Heart right ventricle (tissue), 16 donors: ENCODE data around the gene PANK2. TPM values are rescaled to one million over a fixed set of nuclear protein-coding genes. Genes with fewer than 3 reads are reported as not detected.

Experiments used
- ATAC-seq, 8 donors: fragments of 200-7000 bp; cut with Tn5 transposase; one replicate each; pipeline ENCODE4 v1.9.1; 2020; ENCODE audit warnings: mild to moderate bottlenecking in 8 of 8, moderate library complexity in 8 of 8, moderate number of reproducible peaks in 1 of 8
- DNase-seq, 2 donors: peaks; one replicate each; pipeline ENCODE4 v3.0.0-alpha.2; 2020
- H3K27ac ChIP-seq, 10 donors: fragments of 200-600 bp; sonication (generic) in 2 of 10; one replicate each; pipeline versions ENCODE4 v1.5.0 to v1.8.0; 2020 to 2022; ENCODE audit warnings: mild to moderate bottlenecking in 3 of 10
- H3K27me3 ChIP-seq, 7 donors: fragments of 200-600 bp; one replicate each; pipeline ENCODE4 v1.8.0; 2021 to 2022; ENCODE audit warnings: mild to moderate bottlenecking in 2 of 7
- H3K36me3 ChIP-seq, 9 donors: fragments of 200-600 bp; sonication (generic) in 1 of 9; one replicate each; pipeline versions ENCODE4 v1.5.0 to v1.8.0; 2020 to 2022; ENCODE audit warnings: mild to moderate bottlenecking in 2 of 9
- H3K4me1 ChIP-seq, 9 donors: fragments of 200-600 bp; sonication (generic) in 1 of 9; one replicate each; pipeline versions ENCODE4 v1.5.0 to v1.8.0; 2020 to 2022; ENCODE audit warnings: mild to moderate bottlenecking in 4 of 9
- H3K4me3 ChIP-seq, 10 donors: fragments of 200-600 bp; sonication (generic) in 2 of 10; one replicate each; pipeline versions ENCODE4 v1.5.0 to v1.8.0; 2020 to 2022; ENCODE audit warnings: mild to moderate bottlenecking in 7 of 10, moderate library complexity in 2 of 10
- H3K9me3 ChIP-seq, 11 donors: fragments of 200-600 bp in 10 of 11; sonication (generic) in 2 of 11; one replicate each; pipeline versions ENCODE4 v1.5.0 to v1.8.0; 2013 to 2022; ENCODE audit warnings: mild to moderate bottlenecking in 2 of 11, control low read depth in 1 of 11, moderate library complexity in 1 of 11
- WGBS, 2 donors: extraction: QIAGEN DNeasy Blood & Tissue Kit; methylation state at CpG; one replicate each; pipeline ENCODE4 v1.1.7; 2013; ENCODE audit warnings: inconsistent platforms in 1 of 2; 5-methylcytosine and 5-hydroxymethylcytosine counted together
- intact Hi-C, 10 donors: fragments of 100-400 bp; cut with DNase I; formaldehyde crosslinking; loops; one replicate each; pipeline versions ENCODE4 v1.11.1 to v1.14.2; 2022
- polyA plus RNA-seq, 2 donors: library from polyadenylated mRNA; stranded (reverse); fragments of 200-250 nt; gene quantifications; one replicate each; pipeline ENCODE4 v1.2.3, GENCODE V29; 2013
- total RNA-seq, 10 donors: library from RNA; stranded (reverse); fragmentation: NEBNext Ultra II Directional in 3 of 10; extraction: Animal tissue kit (Norgen Biotek cat#: 25700) in 3 of 10; gene quantifications; one replicate each; pipeline versions ENCODE4 v1.2.1 to v1.2.4, GENCODE V29; 2021 to 2023
- TF ChIP-seq, protein P1 (sequence below), 9 donors: fragments of 200-600 bp; sonication (generic) in 2 of 9; IDR thresholded peaks; one replicate each; pipeline versions ENCODE4 v1.5.0 to v1.8.0; 2021 to 2022; ENCODE audit warnings: antibody characterized with exemption in 9 of 9, mild to moderate bottlenecking in 5 of 9, moderate library complexity in 1 of 9
- donor health status: Arrhythmogenic right ventricular cardiomyopathy.
- donor health status: ischemic (EF 13 %, LVEDD 7.1; RV severe dilation, severe dysfunction).
- donor health status: healthy with polysubstance abuse.
- donor health status: DM: no; HTN: yes; CAD: no.
- donor health status: DM: no; HTN: no; CAD: no.
- donor health status: ischemic (EF 25% LVEDD 6.9; RV normal size, moderate dysfunction).
- donor health status: ischemic (EF 25% LVEDD 5.7; RV mildly dilated, moderate dysfunction).
- donor health status: healthy.
- donor health status: DM: yes; HTN: yes; CAD: no.
- donor health status: Ischemic cardiomyopathy.
- donor health status: ischemic (EF 35%, LVEDD 5.7; RV mildly dilated, moderate dysfunction).
- donor health status: nonischemic (EF 11% LVEDD 7.7; RV severe dilation, severe dysfunction).
- donor health status: DM: yes; HTN: yes; CAD: no.
- donor health status: PGD.
- donor health status: ischemic (EF 29% LVEDD 5.4; RV normal size, mild dysfunction).
- donor health status: nonischemic (EF 23%, LVEDD 6.1; RV moderate dilation, normal function).

PANK2 gene
- total and polyA plus RNA-seq, 12 donors: 12.2 to 25.1 (median 17.9) TPM

DNA sequence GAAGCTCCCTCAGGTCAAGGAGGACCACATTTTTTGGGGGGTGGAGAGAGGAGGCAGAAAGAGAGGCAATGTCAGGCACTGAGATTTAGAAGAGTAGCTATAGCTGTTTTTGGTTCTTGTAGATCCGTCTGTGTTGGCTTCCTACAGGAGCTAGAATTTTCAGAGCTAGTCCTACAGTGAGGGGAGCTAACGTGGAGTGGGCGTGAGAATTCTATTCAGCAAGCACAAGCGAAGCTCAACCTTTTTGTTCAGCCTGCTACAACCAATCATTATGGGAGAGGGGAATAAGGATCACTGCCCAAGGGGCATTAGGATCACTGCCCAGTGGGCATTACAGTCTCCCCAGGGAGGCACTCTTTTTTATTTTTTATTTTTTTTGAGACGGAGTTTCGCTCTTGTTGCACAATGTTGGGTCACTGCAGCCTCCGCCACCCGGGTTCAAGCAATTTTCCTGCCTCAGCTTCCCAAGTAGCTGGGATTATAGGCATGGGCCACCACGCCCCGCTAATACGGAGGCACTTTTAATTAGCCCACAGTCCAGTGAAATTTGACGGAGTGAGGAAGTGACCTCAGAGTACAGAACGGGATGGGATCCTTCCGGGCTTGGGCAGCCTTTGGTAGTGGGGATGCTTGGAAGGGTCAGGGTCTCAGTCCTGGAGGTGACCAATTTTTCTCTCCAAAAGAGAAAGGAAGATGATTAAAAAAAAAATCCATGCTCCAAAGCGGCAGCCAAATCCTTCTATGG lies 1.1 kb upstream of the PANK2 start:
- Histone ChIP-seq H3K27me3 (no peaks in the 10 kb centered on the region), H3K9me3 (no peaks in the 10 kb centered on the region), H3K4me1 (peaks cover 6 to 41% (median 38%) of the 10 kb centered on the region in 9 donors), H3K4me3 (peak overlapping the region; percentile 65 to 100 (median 94)), H3K27ac (peak overlapping the region; percentile 69 to 99 (median 97)), H3K36me3 (peaks cover 0 to 17% (median 0%) of the 10 kb centered on the region in 9 donors)
- intact Hi-C loops: loop anchor here in 5 of 10 donors (5.0 to 10.0 kb wide), 7 partner anchors 119 to 199 kb away; no protein-coding TSS in a partner anchor
- TF ChIP-seq, protein P1, sequence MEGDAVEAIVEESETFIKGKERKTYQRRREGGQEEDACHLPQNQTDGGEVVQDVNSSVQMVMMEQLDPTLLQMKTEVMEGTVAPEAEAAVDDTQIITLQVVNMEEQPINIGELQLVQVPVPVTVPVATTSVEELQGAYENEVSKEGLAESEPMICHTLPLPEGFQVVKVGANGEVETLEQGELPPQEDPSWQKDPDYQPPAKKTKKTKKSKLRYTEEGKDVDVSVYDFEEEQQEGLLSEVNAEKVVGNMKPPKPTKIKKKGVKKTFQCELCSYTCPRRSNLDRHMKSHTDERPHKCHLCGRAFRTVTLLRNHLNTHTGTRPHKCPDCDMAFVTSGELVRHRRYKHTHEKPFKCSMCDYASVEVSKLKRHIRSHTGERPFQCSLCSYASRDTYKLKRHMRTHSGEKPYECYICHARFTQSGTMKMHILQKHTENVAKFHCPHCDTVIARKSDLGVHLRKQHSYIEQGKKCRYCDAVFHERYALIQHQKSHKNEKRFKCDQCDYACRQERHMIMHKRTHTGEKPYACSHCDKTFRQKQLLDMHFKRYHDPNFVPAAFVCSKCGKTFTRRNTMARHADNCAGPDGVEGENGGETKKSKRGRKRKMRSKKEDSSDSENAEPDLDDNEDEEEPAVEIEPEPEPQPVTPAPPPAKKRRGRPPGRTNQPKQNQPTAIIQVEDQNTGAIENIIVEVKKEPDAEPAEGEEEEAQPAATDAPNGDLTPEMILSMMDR (IDR thresholded peaks at IDR 0.05): no peak
- ATAC-seq (peak; percentile 13 to 48 (median 39)), DNase-seq (peak in 1 of 2 donors; percentile 32)
- WGBS, 2 donors: 15 to 19% methylated on average over 15 of the region's 15 CpGs

DNA sequence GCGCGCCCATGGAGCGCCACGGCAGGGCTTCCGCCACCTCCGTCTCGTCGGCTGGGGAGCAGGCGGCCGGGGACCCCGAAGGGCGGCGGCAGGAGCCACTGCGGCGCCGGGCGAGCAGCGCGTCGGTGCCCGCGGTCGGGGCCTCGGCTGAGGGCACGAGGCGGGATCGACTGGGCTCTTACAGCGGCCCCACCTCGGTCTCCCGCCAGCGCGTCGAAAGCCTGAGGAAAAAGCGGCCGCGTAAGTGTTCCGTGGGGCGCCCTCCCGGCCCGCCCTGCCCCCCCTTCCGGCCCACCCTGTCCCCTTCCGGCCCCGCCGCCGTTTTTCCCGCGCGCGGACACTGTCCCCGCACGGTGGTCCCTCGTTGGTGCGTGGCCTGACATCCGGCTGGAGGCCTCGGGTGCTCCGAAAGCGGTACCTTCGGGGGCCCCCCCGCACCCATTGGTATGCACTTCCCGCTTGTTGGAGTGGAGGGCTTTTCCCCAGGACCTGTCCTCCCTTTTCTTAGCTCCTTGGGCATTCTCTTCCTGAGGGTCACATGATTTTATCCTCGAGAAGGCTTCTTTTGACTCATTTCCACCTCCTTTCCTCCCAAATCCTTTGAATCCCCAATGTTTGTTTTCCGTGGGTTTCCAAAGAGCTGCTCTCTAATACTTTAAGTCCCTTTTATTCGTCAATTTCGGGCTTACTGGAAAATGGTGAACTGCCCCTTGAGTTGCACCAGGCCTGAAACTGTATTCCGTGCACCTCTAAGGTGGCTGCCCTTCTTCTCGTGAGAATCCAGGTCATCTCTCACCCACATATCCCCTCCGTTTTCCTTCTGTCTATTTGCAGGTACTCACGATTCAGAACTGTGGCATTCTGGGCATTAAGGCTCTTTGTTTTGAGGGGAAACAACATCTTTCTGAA lies 556 bp downstream of the PANK2 start:
- Histone ChIP-seq H3K4me3 (peak overlapping the region; percentile 65 to 100 (median 94)), H3K36me3 (peaks cover 0 to 18% (median 0%) of the 10 kb centered on the region in 9 donors), H3K9me3 (no peaks in the 10 kb centered on the region), H3K27me3 (no peaks in the 10 kb centered on the region), H3K4me1 (peaks cover 6 to 58% (median 54%) of the 10 kb centered on the region in 9 donors), H3K27ac (peak overlapping the region; percentile 91 to 99 (median 97))
- ATAC-seq: peak in 5 of 8 donors; percentile 10 to 22 (median 10)
- intact Hi-C loops: loop anchor here in 8 of 10 donors (1.0 to 10.0 kb wide), 12 partner anchors 43 to 198 kb away; partner anchors contain the start of gene RNF24 (in 1 of the 8)
- peak; percentile 40 to 48 for DNase-seq
- TF ChIP-seq, protein P1 (IDR thresholded peaks at IDR 0.05): peak in 1 of 9 donors; percentile 4
- WGBS, 2 donors: 0% methylated on average over 62 to 68 of the region's 68 CpGs

DNA sequence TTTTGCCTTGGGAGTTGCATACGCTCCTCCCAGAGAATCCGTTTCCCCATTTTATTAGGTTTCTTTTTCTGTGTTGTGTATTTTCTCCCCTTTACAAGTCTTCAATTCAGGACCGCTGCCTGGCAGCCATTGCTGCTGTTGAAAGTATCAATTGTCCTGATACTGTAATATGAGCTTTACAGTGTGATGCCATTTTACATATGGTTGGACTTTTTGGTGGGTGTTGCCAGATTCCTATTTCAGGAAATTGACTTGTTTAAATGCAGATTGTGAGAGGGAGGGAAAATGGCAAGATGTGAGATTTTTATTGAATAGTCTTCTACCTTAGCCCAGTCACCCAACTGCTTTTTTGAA lies 1.2 kb downstream of the PANK2 start:
- no peak for ATAC-seq
- TF ChIP-seq, protein P1 (IDR thresholded peaks at IDR 0.05): no peak
- peak overlapping the region; percentile 65 to 100 (median 94) for H3K4me3 ChIP-seq
- intact Hi-C loops: loop anchor here in 6 of 10 donors (5.0 to 10.0 kb wide), 7 partner anchors 42 to 194 kb away; partner anchors contain the start of gene RNF24 (in 1 of the 6)
- peaks cover 6 to 65% (median 61%) of the 10 kb centered on the region in 9 donors for H3K4me1 ChIP-seq
- DNase-seq: no peak
- H3K9me3 ChIP-seq: no peaks in the 10 kb centered on the region
- H3K27me3 ChIP-seq: no peaks in the 10 kb centered on the region
- peaks cover 0 to 21% (median 0%) of the 10 kb centered on the region in 9 donors for H3K36me3 ChIP-seq
- WGBS, 2 donors: 2 to 4% methylated on average over 3 of the region's 3 CpGs
- H3K27ac ChIP-seq: peak overlapping the region in 9 of 10 donors; percentile 91 to 99 (median 96)
